ENCODE results near the gene PRKCH.

DNA sequence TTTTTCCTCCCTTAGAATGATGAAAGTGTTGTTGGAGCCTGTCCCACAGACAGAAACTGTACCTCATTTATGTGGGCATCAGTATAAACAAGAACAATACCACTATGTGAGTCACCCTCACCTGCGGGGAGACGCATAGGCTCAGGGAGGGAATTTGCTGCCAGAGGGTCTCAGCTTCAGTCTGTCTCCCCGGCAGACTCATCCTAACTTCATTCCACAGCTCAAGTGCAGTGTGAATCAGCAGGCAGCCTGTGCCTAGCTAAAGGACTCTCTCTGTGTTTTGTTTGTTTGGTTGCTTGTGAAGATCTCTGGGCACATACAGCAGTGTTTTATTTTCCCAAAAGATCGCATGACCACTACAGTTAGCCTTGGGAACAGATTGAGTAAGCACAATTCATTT lies 98.9 kb downstream of the PRKCH start:
- TF ChIP-seq, protein P1, sequence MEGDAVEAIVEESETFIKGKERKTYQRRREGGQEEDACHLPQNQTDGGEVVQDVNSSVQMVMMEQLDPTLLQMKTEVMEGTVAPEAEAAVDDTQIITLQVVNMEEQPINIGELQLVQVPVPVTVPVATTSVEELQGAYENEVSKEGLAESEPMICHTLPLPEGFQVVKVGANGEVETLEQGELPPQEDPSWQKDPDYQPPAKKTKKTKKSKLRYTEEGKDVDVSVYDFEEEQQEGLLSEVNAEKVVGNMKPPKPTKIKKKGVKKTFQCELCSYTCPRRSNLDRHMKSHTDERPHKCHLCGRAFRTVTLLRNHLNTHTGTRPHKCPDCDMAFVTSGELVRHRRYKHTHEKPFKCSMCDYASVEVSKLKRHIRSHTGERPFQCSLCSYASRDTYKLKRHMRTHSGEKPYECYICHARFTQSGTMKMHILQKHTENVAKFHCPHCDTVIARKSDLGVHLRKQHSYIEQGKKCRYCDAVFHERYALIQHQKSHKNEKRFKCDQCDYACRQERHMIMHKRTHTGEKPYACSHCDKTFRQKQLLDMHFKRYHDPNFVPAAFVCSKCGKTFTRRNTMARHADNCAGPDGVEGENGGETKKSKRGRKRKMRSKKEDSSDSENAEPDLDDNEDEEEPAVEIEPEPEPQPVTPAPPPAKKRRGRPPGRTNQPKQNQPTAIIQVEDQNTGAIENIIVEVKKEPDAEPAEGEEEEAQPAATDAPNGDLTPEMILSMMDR (conservative IDR thresholded peaks at IDR 0.05; ENCODE audit: low read depth, low read length) = no peak
- TF ChIP-seq EZH2 (IDR thresholded peaks at IDR 0.05; ENCODE audit: low read length, unreplicated experiment) = no peak
